Pancreas (tissue), 10 donors: ENCODE results near the gene CEP44. TPM values are rescaled to one million over a fixed set of nuclear protein-coding genes. Genes with fewer than 3 reads are reported as not detected.
"Not testable (repeated sequence)": the region's sequence is repeated elsewhere in the genome, so short reads cannot be mapped to it uniquely, and the experiment has no call there.

Source experiments
- ATAC-seq, 4 donors: fragments of 200-7000 bp; cut with Tn5 transposase; one replicate each; pipeline versions ENCODE4 v1.8.0 to v1.9.1; 2020; ENCODE audit warnings: mild to moderate bottlenecking in 4 of 4, moderate library complexity in 4 of 4
- DNase-seq, 6 donors: peaks; one replicate each; pipeline ENCODE4 v3.0.0-alpha.2; 2020
- FAIRE-seq: peaks from 2 replicates; lab custom pipeline; 2012; peaks lifted over from hg19 to GRCh38; lab: Jason Lieb, UNC
- H3K27ac ChIP-seq, 4 donors: fragments of 200-600 bp; sonication (generic); 1 replicate in 3 of 4; 2 replicates in 1 of 4; pipeline versions ENCODE4 v1.5.0 to v1.8.0; 2020
- H3K27me3 ChIP-seq, 4 donors: fragments of 200-600 bp; one replicate each; pipeline ENCODE4 v1.8.0; 2021
- H3K36me3 ChIP-seq, 3 donors: fragments of 200-600 bp; sonication (generic) in 1 of 3; one replicate each; pipeline versions ENCODE4 v1.5.0 to v1.8.0; 2020 to 2021
- H3K4me1 ChIP-seq, 3 donors: fragments of 200-600 bp; one replicate each; pipeline ENCODE4 v1.8.0; 2021
- H3K4me3 ChIP-seq, 4 donors: fragments of 200-600 bp; sonication (generic) in 2 of 4; one replicate each; pipeline versions ENCODE4 v1.5.0 to v1.8.0; 2020 to 2021
- H3K9me3 ChIP-seq, 4 donors: fragments of 200-600 bp; one replicate each; pipeline ENCODE4 v1.8.0; 2021
- CTCF ChIP-seq, 4 donors: fragments of 200-600 bp; sonication (generic) in 3 of 4; IDR thresholded peaks; one replicate each; pipeline versions ENCODE4 v1.5.0 to v1.8.0; 2021; ENCODE audit warnings: antibody characterized with exemption in 4 of 4
- WGBS, 2 donors: extraction: QIAGEN DNeasy Blood & Tissue Kit; methylation state at CpG; one replicate each; pipeline ENCODE4 v1.1.7; 2013; 5-methylcytosine and 5-hydroxymethylcytosine counted together
- intact Hi-C, 3 donors: fragments of 100-400 bp; cut with DNase I; formaldehyde crosslinking; loops; one replicate each; pipeline versions ENCODE4 v1.11.1 to v1.14.2; 2022
- polyA plus RNA-seq, 2 donors: library from polyadenylated mRNA; stranded (reverse); fragments of 200-250 nt; gene quantifications; one replicate each; pipeline ENCODE4 v1.2.3, GENCODE V29; 2013
- total RNA-seq, 6 donors: library from RNA; stranded (reverse); fragmentation: NEBNext Ultra II Directional in 4 of 6; extraction: Animal tissue kit (Norgen Biotek cat#: 25700) in 4 of 6; gene quantifications; one replicate each; pipeline versions ENCODE4 v1.2.1 to v1.2.4, GENCODE V29; 2021 to 2023
- donor health status: healthy with polysubstance abuse.
- donor health status: DM: no; HTN: no; CAD: no; lungs with moderate emphysema.
- donor health status: DM: no; HTN: no; CAD: no.
- donor health status: control.
- donor health status: control.
- donor health status: Bipolar disorder and iron deficiency.
- donor health status: DM: yes; HTN: yes; CAD: no.
- donor health status: DM: no; HTN: no; CAD: no.
- donor health status: DM: no; HTN: no; CAD: no.
- donor health status: DM: yes; HTN: yes; CAD: no.

The CEP44 gene
- total and polyA plus RNA-seq, 8 donors, result 3.4 to 9.7 (median 5.9) TPM

- Histone ChIP-seq H3K4me1 (no peaks in the 10 kb centered on the region), H3K27me3 (no peaks in the 10 kb centered on the region), H3K36me3 (no peaks in the 10 kb centered on the region), H3K9me3 (no peaks in the 10 kb centered on the region), H3K27ac (no peak overlapping the region), H3K4me3 (no peak overlapping the region)
- intact Hi-C loops, result no loop called here
- WGBS, 2 donors, result 97 to 99% methylated on average over 2 of the region's 2 CpGs
- DNase-seq (no peak), ATAC-seq (no peak), FAIRE-seq (no peak)
- TF ChIP-seq CTCF (IDR thresholded peaks at IDR 0.05), result no peak
These were observed 8.8 kb downstream of the CEP44 start for GRCh38 chr4:174292473-174292872.

GRCh38 chr4:174294641-174295040 is 10.9 kb downstream of the CEP44 start:
- peak in 1 of 6 donors; percentile 51 for DNase-seq
- FAIRE-seq, H3K27me3 ChIP-seq, H3K4me1 ChIP-seq, intact Hi-C loops, H3K9me3 ChIP-seq, H3K27ac ChIP-seq, H3K36me3 ChIP-seq, H3K4me3 ChIP-seq, ATAC-seq: not testable (repeated sequence)
- WGBS, 2 donors, result 95 to 96% methylated on average over 13 to 30 of the region's 30 CpGs

GRCh38 chr4:174295142-174295541 is 11.4 kb downstream of the CEP44 start:
- H3K36me3 ChIP-seq, H3K27ac ChIP-seq, intact Hi-C loops, H3K4me1 ChIP-seq, ATAC-seq, H3K9me3 ChIP-seq, FAIRE-seq, H3K4me3 ChIP-seq, H3K27me3 ChIP-seq: not testable (repeated sequence)
- WGBS, 2 donors, result 97% methylated on average over 17 to 26 of the region's 27 CpGs
- DNase-seq, result peak in 1 of 6 donors; percentile 68

- ATAC-seq (no peak), DNase-seq (no peak), FAIRE-seq (no peak)
- no peaks in the 10 kb centered on the region for H3K9me3 ChIP-seq
- intact Hi-C loops, result no loop called here
- no peaks in the 10 kb centered on the region for H3K27me3 ChIP-seq
- no peaks in the 10 kb centered on the region for H3K4me1 ChIP-seq
- H3K36me3 ChIP-seq, result peaks cover 0 to 3% (median 0%) of the 10 kb centered on the region in 3 donors
- no peak overlapping the region for H3K27ac ChIP-seq
- no peak for TF ChIP-seq CTCF (IDR thresholded peaks at IDR 0.05)
- WGBS, 2 donors, result 99 to 100% methylated on average over 1 of the region's 1 CpG
- H3K4me3 ChIP-seq, result no peak overlapping the region
These were observed 20.0 kb downstream of the CEP44 start for GRCh38 chr4:174303687-174304086.

- peaks cover 0 to 3% (median 0%) of the 10 kb centered on the region in 3 donors for H3K36me3 ChIP-seq
- TF ChIP-seq CTCF (IDR thresholded peaks at IDR 0.05), result no peak
- no peak overlapping the region for H3K27ac ChIP-seq
- intact Hi-C loops, result no loop called here
- ATAC-seq, result no peak
- no peak overlapping the region for H3K4me3 ChIP-seq
- no peak for DNase-seq
- no peaks in the 10 kb centered on the region for H3K27me3 ChIP-seq
- no peak for FAIRE-seq
- no peaks in the 10 kb centered on the region for H3K4me1 ChIP-seq
- 86 to 93% methylated on average over 1 of the region's 1 CpG for WGBS, 2 donors
- H3K9me3 ChIP-seq, result no peaks in the 10 kb centered on the region
These were observed 21.0 kb downstream of the CEP44 start for GRCh38 chr4:174304664-174305063.

- H3K27ac ChIP-seq, result no peak overlapping the region
- H3K4me1 ChIP-seq, result no peaks in the 10 kb centered on the region
- no peak for ATAC-seq
- peaks cover 0 to 8% (median 0%) of the 10 kb centered on the region in 3 donors for H3K36me3 ChIP-seq
- TF ChIP-seq CTCF (IDR thresholded peaks at IDR 0.05), result no peak
- intact Hi-C loops, result no loop called here
- FAIRE-seq, result no peak
- H3K27me3 ChIP-seq, result no peaks in the 10 kb centered on the region
- WGBS, 2 donors, result 97 to 98% methylated on average over 3 of the region's 3 CpGs
- no peak for DNase-seq
- H3K9me3 ChIP-seq, result no peaks in the 10 kb centered on the region
- H3K4me3 ChIP-seq, result no peak overlapping the region
These were observed 22.2 kb downstream of the CEP44 start for GRCh38 chr4:174305961-174306360.
